GM21367 (cell line): ENCODE measurements around the gene CFAP43.

Experiments
- ATAC-seq: cut with Tn5 transposase; IDR thresholded peaks from one replicate; pipeline ENCODE4 v1.9.1; 2021; ENCODE audit not compliant: unreplicated experiment

Gene CFAP43

GRCh38 chr10:104144931-104145330, 87.2 kb downstream of the CFAP43 start:
- no peak for ATAC-seq

- no peak for ATAC-seq
Observed at GRCh38 chr10:104143829-104144228, 88.3 kb downstream of the CFAP43 start.

- no peak for ATAC-seq
Observed at GRCh38 chr10:104142081-104142480, 90.1 kb downstream of the CFAP43 start.

GRCh38 chr10:104139221-104139620, 92.9 kb downstream of the CFAP43 start:
- ATAC-seq: no peak

GRCh38 chr10:104138131-104138530, 94.0 kb downstream of the CFAP43 start:
- ATAC-seq: no peak

- ATAC-seq: no peak
Observed at GRCh38 chr10:104130041-104130440, 102.1 kb downstream of the CFAP43 start.

- ATAC-seq: no peak
Observed at GRCh38 chr10:104128214-104128613, 104.0 kb downstream of the CFAP43 start.

GRCh38 chr10:104127411-104127810, 104.8 kb downstream of the CFAP43 start:
- no peak for ATAC-seq

- no peak for ATAC-seq
Observed at GRCh38 chr10:104123397-104123796, 108.8 kb downstream of the CFAP43 start.

GRCh38 chr10:104122225-104123107, 109.7 kb downstream of the CFAP43 start:
- peak; percentile 4 for ATAC-seq

- ATAC-seq: peak; percentile 85
Observed at GRCh38 chr10:104121485-104122224, 110.5 kb downstream of the CFAP43 start, which contains the start of gene SFR1. Gene SFR1 (plus strand): TSS chr10:104122171. CDS start chr10:104122184, 13 bp downstream.

- peak; percentile 32 for ATAC-seq
Observed at GRCh38 chr10:104120903-104121484, 111.2 kb downstream of the CFAP43 start.

GRCh38 chr10:104120512-104120902, 111.7 kb downstream of the CFAP43 start:
- no peak for ATAC-seq

GRCh38 chr10:104119996-104120395, 112.2 kb downstream of the CFAP43 start:
- ATAC-seq: no peak

- ATAC-seq: no peak
Observed at GRCh38 chr10:104117839-104118323, 114.3 kb downstream of the CFAP43 start.

- no peak for ATAC-seq
Observed at GRCh38 chr10:104113376-104113956, 118.7 kb downstream of the CFAP43 start.

- ATAC-seq: peak; percentile 75
Observed at GRCh38 chr10:104109908-104110662, 122.1 kb downstream of the CFAP43 start.

GRCh38 chr10:104104926-104105325, 127.2 kb downstream of the CFAP43 start:
- no peak for ATAC-seq

GRCh38 chr10:104104418-104104817, 127.7 kb downstream of the CFAP43 start:
- ATAC-seq: no peak

- ATAC-seq: no peak
Observed at GRCh38 chr10:104103956-104104355, 128.2 kb downstream of the CFAP43 start.
